Activated T-cell treated with anti-CD3 and anti-CD28 coated beads, Interleukin-2, amount 50 U/mL, for 48 hours (primary cell): ENCODE results near the gene ARHGDIB.

Experiments
- DNase-seq, 2 experiments: peaks; one replicate each; pipeline ENCODE4 v3.0.0-alpha.2; 2020

The ARHGDIB gene

DNA sequence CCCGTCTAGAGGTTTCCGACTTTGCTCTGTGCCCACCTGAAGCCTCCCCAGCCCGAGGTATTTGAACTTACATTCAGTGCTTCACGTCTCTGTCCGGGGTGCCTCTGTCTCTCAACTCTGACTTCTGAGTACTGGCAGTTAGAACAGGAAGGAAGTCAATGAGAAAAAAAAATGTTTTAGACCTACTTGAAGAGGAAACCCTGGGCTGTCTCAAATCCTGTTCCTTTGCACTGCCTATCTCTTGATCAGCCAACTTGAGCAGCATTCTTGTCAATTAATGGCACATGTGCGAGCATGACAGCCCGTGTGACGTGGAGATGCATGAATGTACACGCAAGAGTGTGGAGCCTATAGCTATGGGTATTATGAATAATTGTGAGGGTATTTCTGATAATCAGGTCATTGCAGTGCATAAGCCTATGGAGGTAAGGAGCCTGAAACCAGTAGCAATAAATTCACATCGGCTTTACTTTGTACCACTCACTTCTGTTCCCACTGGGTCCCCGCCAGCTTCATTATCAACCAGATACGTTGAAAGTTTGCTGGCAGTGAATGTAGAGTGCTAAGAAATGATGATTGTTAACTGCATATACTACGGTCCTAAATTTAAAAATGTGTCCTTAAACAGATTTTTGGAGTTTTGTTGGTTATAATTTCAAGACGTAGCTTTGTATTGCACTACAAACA, at the start of gene ARHGDIB:
ARHGDIB (minus strand) TSS at position 136 of the 687 bp plus-strand sequence. CDS start 10,889 bp downstream, outside the sequence.
- peak; percentile 75 to 78 for DNase-seq

DNA sequence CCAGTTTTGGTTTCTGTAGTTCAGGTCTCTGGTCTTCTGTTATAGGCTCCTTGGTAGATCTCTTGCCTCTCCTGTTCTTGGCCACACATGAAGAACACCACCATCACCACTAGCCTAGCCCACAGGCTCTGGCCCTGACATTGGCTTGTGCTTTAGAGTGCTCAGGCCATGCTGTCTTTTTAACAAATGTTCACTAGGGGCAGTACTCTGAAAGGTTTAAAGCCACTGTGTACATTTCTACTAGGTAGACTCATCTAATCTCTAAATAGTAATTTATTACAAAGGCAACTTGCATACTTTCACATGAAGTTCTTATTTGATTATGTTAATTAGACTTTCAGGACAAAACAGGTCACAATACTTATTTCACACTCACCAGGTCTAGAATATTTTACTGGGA, 49.8 kb upstream of the ARHGDIB start:
- no peak for DNase-seq

DNA sequence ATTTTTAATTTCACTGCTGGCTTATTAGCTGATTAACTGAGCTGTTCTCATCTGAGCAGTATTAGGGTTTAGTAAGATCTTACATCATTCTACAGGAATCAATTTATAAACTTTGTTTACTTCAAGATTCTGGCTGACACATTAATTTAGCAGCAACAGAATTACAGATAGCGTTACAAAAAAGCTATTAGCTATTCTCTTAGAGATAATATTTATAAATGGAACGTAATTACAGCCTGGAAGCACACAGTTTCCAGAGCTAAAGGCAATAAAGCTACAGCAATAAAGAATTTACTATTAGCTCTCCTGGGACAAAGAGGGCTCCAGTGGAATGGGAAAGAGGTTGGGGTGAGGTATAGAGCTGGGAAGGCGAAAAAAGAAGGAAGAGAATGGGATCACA, 46.1 kb upstream of the ARHGDIB start:
- no peak for DNase-seq

DNA sequence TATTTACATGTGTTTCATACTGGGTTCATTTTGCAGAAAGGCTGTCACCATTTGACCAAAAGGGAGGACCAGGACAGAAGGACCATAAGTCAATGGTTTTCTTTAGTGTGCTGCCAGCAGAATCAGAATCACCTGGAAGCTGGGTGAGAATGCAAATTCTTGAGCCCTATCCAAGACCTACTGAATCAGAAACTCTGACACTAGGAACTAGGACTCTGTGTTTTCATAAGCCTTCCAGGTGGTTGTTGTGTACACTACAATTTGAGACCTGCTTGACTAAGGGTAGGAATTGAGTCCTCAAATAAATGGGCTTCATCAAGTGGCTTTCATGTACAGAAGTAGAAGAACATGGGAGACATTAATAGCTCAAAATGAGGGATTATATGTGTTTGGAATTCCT, 43.7 kb upstream of the ARHGDIB start:
- DNase-seq, result no peak

DNA sequence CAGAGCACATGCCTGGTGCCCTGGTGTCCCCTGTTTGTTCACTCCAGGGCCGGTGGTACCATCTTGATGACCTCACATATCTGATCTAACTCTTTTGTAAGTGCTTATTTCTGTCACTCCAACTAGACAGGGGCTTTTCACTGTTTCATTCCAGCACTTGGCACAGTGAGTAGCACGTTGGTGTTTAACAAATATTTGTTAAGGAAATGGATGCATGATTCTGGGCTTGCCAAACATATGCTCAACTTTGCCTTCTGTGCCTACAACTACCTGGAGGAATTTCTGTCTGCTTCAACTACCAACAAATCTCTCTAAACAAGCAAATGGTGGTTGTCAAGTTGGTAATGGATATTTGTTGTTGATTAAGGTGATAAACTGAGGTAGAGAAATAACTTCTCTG, 43.0 kb upstream of the ARHGDIB start:
- no peak for DNase-seq

DNA sequence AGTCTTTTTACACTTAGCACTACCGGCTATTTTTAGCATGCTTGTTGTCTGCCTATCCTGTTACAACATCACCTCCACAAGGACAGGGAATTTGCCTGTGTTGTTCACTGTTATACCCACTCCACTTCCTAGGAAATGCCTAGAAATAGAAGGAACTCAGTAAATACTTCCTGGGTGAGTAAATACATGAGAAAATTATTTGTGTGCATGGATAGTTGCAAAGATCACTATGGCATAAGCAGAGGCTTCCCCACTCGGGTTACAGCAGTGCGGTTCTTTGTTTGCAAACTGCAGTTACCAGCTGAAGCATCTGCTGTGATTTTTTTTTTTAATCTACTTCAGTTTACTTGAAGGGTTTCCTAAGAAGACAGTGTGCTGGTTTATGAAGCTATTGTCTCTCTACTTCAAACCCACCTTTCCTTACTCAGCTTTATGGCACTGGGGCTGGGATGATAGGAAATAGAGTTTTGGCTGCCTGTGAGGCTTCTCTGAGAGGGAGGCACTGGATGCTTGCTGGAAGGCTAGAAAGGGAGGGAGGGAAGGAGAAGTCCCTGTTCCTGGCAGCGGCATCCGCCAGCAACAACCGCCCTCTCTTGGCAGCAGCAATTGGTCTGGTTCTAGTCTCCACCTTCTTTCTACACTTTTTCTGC, 40.5 kb upstream of the ARHGDIB start:
- no peak for DNase-seq

DNA sequence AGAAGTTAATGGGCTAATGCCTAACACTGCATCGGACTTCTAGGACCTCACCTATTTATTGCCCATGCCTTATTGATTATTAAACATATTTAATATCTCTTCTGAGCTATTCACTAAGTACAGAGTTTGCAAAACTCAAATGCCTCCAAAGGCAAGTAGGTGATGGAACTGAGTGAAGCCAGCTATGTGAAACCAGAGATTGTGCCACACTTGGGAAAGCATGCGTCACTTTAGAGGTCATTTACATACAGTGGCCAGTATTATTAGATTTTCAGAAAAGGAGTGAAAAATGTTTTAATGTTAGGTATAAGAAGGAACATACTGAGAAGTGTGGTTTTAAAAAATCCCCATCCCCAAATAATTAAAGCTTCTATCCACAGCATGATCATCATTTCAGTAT, 39.2 kb upstream of the ARHGDIB start:
- DNase-seq, result no peak

DNA sequence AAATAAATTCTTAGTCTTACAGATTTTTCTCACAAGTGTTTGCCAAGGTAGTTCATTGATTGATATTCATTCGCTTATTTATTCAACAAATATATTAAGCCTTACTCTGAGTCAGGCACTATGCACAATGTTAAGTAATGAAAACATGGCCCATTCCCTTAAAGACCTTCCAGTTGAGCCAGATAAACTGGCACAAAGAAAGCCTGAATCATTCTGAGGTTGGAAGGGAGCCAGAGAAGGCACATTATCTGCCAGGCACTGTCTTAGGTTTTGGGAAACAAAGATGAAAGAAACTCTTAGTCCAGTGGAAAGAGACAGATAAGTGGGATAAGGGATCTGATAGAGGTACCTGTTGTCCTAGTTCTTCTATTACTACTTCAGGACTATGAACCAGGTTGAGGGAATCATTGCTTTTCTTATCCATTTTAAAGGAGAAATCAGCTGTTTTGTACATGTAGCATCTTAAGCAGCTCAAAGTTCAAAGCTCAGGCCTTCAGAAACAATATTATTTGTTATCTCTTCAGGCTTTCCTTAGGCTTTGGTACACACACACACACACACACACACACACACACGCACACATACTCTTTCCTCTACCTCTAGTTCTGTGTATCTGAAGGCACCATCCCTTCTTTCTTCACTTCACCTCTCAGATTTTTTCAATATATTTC, 38.4 kb upstream of the ARHGDIB start:
- no peak for DNase-seq

DNA sequence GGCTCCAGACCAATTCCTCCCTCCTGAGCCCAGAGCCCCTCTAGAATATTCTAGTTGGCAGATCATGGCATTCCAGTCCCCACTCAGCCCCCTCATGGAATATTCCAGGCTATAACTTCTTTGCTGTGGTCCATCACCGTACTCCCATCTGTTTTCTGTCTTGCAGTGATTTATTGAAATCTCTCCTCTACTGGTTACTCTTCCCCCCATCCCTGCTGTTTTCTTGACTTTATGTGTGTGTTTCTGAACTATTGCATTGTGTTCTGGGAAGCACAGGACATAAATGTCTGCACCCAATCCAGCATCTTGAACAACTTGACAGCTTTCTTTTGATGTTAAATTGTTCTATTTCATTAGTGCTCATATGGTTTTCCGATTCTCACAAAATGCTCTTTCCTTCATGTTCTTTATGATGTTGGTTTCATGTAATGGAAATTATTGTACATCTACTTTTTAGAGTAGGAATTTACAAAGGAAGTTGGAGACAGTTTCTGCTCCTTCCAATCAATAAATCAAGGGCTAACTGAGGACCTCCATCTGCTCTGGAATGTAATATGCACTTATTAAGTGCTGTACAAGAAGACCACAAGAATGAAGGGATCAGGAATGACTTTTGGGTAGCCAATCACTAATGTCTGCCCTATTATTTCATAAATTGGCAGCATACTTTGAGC, 37.8 kb upstream of the ARHGDIB start:
- no peak for DNase-seq

DNA sequence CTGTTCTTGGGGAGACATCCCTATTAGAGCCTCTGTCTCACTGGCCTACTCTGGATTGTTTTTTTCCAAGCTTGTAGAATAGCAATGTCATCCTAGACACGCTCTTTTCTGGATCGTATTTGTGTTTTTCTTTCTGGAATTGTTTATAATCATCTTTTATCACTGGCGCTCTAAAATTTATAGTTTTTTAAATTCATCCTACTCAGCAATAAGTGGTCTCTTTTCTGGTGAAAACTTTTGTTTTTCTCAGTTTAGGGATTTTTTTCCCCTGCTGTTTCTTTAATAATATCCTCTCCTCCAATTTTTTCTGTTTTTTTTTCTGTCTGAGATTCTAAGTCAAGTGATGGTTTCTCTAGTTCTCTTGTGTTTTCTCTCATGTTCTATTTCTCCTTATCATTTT, 36.6 kb upstream of the ARHGDIB start:
- no peak for DNase-seq

DNA sequence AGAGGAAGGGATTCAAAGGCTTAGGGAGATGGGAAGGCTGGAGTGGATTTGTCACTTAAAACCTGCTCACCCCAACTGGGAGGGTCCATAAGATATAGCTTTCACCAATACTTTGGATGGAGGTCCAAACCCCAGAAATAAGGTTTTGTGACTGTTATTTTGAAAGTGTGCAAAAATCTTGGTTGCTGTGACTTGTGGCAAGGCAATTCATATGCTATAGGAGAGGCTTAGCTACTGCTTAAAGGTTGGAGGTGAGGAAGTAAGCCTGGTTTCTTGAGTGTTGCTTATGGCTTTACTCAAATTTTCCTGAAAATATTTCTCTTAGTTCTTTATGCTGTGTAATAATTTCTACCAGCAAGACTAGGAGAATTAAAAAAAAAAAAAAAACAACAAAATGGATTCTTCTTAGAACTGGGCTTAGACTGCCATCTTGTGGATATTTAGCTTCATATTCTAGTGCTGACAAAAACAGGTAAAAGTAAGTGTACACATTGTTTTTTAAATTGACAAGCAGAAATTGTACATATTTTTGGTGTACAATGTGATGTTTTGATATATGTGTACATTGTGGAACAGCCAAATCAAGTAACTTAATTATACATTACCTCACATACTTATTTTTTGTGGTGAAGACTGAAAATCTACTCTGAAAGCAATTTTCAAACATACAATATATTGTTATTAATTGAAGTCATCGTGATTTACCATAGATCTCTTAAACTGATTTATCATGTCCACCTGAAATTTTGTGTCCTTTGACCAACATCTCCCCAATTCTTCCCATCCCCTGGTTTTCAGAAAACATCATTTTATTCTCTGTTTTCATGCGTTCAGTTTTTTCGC, 34.4 kb upstream of the ARHGDIB start:
- no peak for DNase-seq

DNA sequence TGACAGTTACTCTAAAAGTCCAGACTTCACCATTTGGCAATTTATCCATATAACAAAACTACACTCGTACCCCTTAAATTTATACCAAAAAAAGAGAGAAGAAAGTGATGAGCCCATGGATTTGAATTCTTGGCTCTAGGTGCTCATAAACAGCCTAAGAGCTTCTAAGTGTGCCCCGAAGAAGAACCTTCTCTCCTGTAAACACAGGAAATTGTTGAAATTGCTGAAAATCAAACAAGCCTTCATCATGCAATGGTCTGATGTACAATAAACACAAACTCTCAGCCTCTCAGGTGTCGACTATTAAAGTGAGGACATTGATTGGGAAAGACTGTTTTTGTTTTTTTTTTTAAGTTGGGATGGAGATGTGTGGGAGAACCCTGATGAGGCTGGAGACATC, 33.2 kb upstream of the ARHGDIB start:
- no peak for DNase-seq

DNA sequence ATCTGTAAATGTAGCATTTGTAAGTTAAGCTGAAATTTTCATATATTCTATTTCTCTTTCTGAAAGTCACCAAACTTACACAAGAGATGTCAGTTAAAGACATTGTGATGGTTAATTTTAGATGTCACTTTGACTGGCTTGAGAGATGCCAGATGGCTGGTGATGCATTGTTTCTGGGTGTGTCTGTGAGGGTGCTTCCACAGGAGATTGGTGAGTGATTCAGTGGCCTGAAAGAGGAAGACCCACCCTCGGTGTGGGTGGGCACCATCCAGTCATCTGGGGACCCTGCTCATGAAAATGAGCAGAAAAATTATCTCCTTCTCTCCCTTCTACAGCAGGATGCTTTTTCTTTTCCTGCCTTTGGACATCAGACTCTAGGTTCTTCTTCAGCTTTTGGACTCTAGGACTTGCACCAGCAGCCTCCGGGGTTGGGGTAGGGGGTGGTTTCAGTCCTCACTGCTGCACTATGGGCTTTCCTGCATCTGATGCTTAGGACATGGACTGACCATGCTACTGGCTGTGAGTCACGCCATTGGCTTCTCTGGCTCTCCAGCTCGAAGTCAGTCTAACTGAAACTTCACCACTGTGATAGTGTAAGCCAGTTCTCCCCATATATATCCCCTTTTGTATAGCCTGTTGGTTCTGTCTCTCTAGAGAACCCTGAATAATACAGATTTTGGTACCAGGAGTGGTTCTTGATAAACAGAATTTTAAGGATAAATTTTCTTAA, 32.3 kb upstream of the ARHGDIB start:
- peak; percentile 34 to 46 for DNase-seq

DNA sequence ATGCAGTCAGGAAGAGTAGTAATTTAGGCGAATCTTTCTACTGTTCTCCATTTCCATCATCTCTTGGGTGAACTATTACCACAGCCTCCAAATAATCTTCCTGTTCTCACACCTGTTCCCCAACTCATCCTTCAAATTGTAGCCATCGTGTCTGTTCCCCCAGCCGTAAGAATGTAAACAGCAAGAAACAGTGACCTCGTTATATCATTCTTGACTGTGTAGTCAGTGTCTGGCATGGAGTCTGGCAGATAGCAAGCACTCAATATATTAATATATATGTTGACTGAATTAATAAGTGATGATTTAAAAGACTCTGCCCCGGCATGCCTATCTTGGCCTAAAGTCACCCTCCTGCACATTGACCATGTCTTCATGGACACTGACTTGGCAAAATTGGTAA, 31.7 kb upstream of the ARHGDIB start:
- DNase-seq, result no peak

DNA sequence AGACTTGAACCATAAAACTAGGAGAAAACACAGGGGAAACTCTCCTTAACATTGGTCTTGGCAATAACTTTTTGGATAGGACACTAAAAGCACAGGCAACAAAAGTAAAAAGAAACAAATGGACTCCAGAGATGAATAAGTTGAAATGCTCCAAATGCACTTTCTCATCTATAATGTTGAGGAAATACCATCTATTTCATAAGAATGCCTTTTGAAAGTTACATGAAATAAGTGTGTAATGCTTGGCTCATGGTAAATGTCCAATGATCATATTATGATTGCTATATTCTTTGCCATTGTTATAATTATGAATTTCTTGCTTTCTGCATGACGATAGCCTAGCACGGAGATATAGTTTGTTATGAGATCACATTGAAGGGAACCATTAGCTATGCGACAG, 31.3 kb upstream of the ARHGDIB start:
- no peak for DNase-seq

DNA sequence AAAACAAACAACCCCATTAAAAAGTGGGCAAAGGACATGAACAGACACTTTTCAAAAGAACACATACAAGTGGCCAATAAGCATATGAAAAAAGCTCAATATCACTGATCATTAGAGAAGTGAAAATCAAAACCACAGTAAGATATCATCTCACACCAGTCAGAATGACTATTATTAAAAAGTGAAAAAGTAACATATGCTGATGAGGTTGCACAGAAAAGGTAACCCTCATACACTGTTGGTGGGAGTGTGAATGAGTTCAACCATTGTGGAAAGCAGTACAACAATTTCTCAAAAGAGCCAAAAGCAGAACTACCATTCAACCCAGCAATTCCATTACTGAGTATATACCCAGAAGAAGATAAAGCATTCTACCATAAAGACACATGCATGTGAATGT, 29.7 kb upstream of the ARHGDIB start:
- DNase-seq, result no peak

DNA sequence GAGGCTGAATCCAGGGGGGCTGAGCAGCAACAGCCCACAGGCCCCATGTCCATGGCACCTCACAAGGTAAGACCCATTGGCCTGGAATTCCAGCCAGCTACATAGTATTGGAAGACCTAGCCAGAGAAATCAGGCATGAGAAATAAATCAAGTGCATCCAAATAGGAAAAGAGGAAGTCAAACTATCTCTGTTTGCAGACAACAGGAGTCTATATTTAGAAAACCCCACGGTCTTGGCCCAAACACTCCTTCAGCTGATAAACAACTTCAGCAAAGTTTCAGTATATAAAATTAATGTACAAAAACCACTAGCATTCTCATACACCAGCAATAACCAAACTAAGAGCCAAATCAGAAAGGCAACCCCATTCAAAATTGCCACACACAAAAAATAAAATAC, 28.4 kb upstream of the ARHGDIB start:
- no peak for DNase-seq

DNA sequence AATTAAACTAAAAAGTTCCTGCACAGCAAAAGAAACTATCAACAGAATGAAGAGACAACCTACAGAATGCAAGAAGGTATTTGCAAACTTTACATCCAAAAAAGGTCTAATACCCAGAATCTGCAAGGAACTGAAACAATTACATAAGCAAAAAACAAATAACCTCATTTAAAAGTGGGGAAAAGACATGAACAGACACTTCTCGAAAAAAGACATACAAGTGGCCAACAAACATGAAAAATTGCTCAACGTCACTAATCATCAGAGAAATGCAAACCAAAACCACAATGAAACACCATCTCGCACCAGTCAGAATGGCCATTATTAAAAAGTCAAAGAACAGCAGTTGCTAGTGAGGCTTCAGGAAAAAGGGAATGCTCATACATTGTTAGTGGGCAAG, 26.6 kb upstream of the ARHGDIB start:
- DNase-seq, result no peak

DNA sequence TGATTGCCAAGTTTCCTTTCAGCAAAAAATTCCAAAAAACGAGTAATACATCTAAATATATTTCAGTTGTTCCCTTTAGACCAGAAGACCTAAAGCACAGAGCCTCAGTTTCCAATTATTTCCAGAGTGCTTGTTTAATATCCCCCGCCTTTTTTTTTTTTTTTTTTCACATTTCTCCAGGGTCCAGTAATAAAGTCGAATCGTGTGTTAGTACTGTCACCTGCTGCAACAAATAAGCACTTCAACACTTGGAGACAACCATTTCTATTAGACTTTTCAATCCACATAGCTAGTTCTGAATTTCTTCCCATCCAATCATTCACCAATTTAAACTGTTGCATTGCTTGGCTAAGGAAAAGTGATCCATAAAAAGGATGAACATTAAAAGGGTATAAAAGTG, 25.0 kb upstream of the ARHGDIB start:
- DNase-seq, result no peak

DNA sequence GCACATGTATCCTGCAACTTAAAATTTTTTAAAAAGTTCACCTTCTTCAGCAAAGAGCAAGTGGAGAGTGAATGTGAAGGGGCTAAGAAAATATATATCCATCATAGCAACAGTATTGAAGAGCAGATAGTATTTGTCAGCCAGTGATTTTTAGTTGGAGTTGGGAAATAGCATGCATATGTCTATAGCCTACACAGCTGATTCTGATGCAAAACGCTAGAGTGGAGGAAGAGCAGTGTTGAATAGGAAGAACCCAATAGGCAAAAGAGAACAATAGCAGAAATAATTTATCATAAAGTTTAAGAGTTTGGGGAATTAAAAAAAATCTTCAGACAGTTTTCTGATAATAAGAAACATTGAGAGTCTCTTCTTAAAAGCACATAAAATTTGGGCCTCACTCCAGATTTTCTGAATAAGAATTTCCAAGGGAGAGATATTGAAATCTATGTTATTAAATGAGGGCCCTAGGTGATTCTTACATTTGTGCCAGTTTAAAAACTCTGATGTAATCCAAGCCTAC, 23.4 kb upstream of the ARHGDIB start:
- DNase-seq, result no peak

DNA sequence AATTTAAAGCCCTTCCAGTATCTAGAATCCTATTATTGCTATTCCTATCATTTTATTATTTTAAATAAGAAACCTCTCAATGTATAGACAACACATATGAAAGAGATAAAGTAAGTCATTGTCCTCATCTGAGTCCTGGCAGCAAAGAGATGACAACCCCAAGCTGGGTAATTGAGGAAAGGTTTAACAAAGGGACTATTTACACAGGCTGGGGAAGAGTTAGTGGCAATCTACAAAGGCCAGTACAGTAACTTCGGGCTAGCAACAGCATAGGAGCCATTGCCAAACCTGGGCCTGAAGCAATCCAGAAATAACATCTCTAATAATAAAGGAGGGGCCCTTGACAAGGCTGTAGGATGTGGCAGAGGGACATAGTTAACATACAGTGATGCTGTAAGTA, 22.6 kb upstream of the ARHGDIB start:
- DNase-seq, result no peak

DNA sequence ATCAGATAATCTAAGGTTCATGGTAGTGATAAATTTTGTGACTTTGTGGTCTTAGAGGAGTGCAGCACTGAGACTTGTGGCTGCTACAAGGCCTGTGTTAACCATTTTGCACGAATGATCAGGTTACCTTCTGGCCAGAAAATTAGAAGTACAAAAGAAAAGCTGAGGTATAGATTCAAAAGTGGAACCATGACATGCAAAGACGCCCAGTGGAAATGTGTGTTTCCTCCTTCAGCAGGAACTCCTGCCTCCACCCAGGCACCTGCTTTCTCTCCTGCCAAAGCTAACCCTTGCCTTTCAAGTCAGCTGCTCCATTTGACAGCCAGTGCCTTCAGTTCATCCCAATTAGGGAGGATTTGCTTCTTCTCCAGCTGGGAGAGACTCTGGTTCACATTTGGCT, 21.6 kb upstream of the ARHGDIB start:
- no peak for DNase-seq
